Activated T-cell treated with anti-CD3 and anti-CD28 coated beads for 1 hour (primary cell): ENCODE results near the gene RAB35.

Experiments
- DNase-seq: peaks from one replicate; pipeline ENCODE4 v3.0.0-alpha.2; 2020; ENCODE audit warnings: low read depth

RAB35 gene

DNA sequence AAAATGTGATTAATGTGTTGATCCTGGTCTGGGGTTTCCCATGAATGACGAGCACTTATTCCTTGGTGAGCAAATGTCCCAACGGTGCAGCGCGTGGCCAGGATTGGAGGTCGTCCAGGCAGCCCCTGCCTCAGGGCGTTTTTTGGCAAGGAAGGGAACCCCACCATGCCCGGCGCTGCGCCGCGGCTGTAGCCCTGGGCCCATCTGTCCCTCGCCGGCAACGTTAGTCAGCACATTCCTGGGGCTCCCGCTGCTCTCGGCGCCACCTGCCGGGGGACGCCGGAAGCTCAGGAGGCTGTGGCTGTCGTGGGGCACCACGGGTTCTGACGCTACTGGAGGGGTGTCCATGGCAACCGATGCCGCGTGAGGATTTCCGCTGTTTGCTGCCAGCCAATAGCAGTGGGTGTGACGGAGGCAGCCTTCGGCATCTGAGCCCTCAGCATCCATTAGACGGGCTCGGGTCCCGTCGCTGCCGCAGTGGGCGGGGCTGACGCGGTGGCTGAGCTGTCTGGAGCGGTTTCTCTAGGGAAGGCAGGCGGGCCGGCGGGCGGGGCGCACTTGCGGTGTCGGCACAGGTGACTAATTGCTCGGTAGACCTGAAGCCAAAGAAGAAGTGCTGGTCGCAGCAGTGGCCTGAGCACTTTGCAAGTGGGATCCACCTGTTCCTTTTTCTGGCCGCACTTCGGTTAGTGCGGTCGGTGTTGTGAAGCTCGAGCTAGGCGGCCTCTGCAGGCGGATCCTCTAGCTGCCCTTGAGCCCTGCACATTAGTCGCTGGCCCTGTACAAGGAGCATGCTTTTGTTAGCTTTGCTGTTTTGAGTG is 29.5 kb downstream of the RAB35 start:
- DNase-seq, result peak; percentile 96

DNA sequence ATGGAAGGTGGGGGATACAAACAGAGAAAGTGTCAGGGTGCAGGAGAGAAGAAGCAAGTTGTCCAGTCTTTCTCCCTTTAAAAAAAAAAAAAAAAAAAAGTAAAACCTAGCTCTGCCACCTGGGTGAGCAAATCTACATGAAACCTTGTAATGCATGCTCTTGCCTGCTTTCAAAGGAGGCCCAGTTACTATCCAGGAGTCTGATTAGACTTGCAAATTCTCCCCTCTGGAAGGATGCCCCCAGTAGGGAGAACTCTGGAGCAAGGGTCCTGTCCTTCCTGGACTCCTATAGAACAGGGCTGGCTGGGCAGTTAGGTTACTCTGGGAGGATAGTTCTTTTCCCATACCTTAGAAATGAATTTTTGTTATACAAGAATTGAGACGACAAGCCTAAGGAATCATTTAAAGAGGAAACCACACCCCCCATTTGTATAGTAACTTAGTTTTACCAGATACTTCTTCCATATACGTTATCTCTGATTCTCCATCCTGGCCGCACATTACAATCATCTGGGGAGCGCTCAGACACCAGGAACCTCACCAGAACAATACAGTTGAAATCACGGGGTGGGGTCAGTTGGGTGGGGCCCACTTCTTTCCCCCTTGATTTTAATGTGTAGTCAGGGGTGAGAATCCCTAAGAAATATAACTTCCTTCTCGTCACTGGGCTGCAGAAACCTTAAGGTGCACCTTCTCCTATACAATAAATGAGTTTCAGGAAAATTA is 30.5 kb downstream of the RAB35 start:
- DNase-seq, result no peak

DNA sequence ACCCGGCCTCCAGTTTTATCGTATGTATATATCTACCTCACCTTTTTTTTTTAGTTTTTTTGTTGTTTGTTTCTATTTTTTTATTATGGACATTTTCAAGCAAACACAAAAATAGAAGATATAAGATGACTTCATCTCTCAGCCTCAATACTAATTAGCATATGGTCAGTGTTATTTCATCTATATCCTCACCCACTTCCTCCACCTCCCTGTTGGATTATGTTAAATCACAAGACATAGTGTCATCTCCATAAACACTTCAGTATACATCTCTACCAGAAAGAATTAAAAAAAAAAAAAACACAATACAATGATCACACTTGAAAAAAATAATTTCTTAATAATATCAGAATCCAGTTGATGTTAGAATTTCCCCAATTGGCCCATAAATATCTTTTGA is 34.9 kb downstream of the RAB35 start:
- DNase-seq, result no peak

DNA sequence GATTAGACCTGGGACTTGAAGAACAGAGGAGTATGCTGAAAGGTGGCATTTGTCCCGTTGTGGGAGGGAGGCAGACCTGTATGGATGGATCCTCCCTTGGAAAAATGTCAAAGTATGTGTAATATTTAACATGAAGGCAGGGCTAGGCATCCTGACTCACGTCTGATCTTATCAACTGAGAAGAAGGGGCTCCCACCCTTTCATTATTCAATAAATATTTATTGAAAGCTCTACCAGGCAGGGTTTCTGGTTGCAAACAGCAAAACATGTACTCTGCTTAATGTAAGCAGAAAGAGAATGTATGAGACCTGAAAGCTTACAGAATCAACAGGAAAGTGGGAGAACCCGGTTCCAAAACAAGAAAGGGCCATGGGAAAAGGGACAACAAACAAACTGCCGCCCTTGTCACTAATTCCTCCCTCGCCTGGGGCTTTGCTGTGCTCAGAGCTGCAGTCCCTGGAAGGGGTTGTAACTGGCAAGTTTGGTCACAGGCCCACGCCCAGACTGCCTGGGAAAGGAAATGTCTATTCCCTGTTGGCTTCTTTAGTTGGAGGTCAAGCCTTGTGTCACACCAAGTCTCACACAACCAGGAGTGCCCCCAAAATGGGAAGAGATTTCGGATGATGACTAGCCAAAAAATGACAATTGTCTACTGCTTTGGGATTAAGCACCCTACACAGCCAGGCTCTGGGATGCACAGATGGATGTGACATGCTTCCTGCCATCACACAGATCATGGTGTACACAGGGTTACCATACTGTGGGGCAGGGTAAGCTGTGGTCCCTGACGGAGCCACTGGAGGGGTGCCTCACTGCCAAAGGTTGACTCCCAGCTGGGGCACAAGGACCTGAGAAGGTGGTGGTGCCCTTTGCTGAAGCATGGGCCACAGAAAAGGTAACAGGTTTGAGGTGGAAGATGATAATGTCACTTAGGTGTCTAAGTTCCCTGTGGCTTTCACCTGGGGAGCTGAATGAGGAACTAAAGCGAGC is 36.8 kb downstream of the RAB35 start:
- DNase-seq, result no peak

DNA sequence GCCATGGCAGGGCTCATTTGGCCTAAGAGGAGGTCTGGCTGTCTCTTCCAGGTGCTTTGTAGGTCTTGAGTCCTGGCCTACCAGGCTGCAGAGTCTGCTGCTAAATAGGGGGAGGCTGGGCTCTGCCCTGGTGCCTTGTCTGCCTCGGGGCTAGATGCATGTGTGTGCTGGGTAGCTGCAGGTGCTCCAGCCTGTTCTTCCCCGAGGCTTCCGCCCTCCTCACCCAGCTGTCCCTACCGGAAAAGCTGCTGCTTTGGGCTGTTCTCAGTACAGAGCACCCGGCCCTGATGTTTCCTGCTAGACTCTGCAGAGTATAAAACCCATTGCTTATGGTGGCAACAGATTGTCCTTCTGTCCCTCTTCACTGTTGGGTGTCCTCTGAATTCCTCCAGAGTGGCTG is 37.7 kb downstream of the RAB35 start:
- DNase-seq, result no peak

DNA sequence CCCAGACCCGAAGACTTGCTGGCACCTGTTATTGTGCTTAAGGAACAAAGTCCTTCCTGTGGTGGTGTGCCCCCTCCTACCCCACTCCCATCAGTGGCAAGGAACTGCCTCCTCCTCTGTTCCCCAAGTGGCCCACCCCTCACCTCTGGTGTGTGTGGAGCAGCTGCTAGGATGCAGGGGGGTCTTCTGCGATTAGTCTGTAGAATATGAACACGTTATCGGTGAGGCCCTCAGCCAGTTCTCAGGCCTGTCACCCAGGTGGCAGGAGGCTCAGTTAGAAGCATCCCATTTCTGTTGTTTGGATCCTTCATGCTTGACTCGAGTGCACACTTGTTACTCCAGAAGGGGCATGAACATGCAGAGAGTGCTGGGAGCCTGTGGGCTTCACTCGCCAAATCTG is 39.3 kb downstream of the RAB35 start:
- DNase-seq, result no peak

DNA sequence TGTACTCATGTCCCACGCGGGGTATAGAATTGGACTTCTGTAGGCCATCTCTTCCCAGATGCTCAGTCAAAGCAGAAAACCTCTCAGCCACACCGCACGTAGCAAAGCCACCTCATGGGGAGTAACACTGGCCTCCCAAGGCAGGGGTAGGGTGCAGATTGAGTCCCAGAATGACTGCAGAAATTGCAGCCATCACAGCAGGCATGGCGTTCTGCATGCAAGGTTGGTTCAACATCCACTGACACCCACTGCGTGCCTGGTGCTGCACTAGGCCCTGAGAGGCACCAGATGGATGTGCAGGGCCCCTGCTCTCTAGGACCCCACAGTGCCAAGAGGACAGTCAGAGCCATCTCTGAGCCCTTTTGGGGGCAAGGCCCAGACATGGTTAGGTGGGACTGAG is 39.9 kb downstream of the RAB35 start:
- no peak for DNase-seq

DNA sequence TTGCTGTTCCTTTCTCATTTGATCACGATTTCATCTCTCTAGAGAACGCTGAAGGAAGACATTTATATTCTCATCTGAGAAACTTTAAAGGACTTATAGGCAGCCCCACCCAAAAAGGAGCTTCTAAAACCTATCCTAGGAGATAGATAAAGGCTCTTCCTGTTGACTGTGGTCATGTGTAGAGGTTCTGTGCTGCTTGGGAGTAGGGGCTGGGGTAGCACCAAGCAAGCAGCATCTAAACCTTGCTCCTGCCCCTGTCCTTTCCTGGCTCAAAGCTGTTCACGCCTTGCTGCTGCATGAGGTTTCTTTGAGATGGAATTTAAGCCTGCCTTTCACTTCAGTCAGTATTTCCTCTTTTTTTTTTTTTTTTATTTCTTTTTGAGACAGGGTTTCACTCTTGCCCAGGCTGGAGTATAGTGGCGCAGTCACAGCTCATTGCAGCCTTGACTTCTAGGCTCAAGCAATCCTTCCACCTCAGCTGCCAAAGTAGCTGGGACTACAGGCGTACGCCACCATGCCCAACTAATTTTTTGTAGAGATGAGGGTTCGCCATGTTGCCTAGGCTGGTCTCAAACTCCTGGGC is 41.4 kb downstream of the RAB35 start:
- no peak for DNase-seq

DNA sequence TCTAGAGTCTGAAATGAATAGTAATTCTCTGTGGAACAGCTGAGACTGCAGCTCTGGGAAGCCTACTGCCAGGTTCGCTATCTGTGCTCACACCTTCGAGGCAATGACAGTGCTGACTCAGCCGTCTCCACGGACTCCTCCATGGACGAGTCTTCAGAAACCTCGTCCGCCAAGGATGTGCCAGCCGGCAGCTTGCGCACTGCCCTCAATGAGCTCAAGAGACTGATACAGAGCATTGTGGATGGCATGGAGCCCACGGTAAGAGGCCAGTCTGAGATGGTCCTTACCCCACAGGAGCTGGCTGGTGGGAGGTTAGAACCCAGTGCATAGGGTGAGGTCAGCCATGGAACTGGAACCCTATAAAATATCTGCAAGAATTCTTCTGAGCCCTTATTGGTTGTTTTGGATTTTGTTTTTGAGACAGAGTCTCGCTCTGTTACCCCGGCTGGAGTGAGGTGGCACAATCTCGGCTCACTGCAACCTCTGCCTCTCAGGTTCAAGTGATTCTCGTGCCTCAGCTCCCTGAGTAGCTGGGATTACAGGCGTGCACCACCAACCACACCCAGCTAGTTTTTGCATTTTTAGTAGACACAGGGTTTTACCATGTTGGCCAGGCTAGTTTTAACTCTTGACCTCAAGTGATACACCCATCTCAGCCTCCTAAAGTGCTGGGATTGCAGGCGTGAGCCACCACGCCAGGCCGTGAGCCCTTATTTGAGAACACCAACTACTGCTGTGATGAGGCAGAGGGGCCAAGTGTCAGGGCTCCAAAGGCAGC is 43.9 kb downstream of the RAB35 start:
- DNase-seq, result no peak

DNA sequence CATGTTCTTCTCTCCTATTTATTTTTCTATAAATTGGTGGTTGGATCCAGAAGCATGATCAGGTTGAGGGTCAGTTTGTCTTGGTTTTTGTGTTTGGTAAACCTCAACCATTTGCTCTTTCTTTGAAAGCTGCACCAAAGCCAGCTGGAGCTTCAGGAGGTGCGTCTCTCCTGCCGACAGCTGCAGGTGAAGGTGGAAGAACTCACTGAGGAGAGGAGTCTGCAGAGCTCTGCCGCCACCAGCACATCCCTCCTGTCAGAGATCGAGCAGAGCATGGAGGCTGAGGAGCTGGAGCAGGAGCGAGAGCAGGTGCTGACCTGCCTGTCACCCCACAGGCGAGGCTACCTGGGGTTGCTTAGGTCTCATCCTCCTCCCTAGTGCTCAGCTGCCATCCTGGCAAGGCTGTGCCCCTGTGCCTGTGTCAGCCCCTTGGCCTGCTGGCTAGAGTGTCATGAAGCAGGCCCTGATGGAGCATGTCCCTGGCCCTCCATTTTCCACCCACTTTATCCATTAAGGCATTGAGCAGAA is 45.0 kb downstream of the RAB35 start:
- DNase-seq, result no peak

DNA sequence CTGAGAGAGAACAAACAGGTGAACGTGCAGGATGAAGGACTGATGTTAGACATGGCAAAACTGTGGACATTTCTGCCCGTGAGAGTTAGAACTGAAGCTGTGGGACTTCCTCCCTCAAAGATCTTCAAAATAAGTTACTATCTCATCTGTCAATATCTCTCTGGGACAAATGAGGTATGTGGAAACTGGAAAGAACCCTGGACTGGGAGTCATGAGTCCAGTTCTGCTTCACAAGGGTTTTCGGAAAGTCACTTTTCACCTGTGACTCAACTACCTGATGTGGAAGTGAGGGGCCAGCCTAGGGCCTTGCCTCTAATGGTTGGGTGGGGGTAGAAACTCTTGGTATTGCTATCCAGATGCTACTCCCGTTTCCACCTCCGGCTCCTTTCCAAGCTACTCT is 47.3 kb downstream of the RAB35 start:
- no peak for DNase-seq

DNA sequence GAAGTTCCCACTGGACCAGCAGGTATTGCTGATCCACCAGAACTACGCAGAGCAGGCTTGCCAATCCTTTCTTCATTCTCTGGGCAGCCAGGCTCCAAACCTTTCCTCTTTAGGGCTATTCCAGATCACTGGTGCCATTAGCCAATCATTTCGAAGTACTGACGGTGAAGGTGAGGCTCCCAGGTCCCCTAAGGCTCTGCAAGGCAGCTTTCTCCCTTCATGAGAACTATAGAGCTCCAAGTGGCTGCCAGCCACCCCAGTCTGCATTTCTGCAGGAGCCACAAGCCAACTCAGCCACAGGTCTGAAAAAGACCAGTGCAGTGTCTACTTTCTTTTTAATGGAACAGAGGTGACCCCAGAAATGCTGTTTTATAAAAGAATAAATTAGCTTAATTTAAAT is 48.7 kb downstream of the RAB35 start:
- no peak for DNase-seq

DNA sequence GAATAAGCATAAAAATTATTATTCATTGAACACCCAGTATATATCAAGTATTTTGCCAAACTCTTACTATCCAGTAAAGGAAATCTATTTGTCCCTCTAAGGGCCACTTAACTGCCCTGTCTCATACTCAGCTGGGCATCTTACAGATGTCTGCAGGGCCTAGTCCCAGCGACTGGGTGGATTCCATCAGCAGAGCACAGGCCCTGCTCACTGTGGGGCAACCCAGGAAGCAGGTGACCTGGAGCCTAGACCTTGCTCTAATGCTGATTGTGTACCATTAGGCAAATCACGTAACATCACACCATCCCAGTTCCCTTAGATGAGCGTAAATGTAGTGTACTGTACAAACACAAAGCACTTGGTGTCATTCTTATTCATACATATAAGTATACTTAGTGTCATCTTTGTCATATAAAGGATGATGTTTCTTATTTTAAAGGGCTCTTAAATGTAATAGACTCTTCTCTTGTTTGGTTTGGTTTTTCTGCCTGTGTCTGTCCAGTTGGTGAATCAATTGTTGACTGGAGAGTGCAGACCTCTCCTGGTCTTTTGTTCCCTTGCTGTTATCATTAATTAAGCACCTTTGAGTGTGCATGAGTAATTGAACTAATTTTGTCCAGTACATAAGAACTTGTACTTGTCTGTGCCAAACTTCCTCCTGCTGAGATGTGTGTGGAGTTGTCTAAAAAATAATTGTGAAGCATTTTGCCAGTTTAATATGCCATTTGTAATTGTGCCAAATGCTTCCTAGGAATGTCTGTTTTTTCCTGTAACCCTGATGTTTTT is 49.3 kb downstream of the RAB35 start:
- no peak for DNase-seq

DNA sequence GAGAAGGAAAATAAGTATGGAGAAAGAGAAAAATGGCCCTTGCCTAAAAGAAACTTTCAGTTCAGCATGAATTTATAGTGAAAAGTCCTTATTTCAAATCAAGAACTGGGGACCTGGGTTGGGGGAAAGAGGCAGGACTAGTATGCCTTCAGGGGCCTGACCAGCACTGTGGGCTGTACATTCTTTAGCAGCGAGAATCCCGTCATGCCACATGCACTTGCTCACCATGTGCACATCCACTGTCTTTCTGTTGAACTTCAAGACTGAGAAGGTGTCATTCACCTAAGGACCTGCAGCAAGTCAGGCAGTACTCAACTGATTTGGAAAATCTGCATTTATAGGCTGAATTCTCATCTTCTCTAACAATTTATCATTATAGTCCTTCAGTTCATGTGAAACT is 50.2 kb downstream of the RAB35 start:
- DNase-seq, result no peak

DNA sequence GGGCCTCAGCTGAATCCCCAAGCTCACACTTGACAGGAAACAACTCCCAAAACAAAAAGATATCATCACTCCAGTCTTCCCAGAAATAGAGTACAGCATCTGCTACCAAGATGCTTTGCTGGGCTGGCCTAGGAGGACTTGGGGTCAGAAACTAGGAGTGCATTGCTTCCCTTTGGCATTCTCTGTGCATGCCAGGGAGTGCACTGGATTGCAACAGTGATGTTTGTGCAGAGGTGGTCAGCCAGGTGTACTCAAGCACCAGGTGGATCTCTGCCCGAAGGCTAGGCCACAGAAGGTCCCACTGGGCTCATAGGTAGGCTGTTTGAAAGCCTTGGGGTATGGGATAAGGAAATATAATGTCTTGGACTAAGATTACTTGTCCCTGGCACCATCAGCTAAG is 51.1 kb downstream of the RAB35 start:
- DNase-seq, result no peak

DNA sequence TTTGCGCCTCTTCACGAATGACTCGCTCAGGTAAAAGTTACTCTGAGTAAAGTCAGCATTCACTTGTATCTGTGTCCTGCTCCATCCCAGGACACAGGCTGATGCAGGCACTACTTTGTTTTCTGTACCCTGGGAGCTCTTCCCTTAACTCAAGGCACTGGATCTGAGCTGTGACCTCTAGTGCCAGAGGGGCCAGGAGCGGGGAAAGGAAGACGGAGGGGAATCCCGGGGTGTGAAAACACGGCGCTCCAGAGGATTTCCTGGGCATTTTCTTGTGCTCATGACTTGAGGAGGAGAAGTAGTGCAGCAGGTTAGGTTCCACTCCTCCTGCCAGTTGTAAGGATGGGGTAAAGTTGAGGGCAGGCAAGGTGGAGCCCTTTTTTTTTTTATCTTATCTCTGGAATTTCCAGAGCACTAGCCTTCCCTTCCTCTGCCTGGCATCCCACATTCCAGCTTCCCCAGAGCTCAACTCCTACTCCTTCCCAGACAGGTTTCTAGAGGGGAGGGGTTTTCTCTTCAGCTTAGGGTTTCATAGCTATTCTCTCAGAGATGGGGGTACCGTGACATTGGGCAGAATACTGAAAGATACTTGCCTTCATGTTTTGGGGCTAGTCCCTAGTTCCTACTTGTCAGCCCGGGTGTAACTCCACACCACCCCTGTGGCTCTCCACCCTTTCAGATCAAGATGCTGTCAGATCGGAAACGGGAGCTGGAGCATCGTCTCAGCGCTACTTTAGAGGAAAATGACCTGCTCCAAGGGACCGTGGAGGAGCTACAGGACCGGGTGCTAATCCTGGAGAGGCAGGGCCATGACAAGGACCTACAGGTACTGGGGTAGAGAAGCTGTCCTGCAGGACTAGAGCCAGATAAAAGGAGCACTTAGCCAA is 52.3 kb downstream of the RAB35 start:
- DNase-seq, result no peak

DNA sequence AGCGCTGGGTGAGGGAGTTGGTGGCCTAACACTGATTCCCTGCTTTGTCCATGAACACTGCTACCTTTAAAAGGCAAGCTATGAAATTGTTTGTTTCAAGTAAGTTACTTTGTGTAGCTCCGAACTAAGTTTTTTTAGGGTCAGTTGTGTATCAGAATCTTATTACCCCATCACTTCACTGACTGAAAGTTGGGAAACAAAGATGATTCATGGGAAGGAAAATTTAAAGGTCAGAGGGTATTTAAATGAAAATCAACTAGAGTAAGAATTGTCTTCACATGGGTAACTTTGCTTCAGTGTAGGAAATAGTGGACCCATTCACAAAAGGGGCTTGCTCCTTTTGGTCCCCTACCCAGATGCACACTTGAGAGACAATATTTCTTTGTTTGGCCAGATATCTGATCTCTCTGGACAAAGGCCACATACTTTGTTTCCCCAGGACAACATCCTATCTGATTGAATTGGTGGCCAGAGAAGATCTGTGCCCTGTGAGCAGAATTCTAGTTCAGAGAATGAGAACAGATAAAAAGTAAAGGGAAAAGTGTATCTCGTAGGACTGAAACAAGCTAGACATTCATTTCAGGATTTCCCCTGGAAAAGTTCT is 53.5 kb downstream of the RAB35 start:
- DNase-seq, result no peak

DNA sequence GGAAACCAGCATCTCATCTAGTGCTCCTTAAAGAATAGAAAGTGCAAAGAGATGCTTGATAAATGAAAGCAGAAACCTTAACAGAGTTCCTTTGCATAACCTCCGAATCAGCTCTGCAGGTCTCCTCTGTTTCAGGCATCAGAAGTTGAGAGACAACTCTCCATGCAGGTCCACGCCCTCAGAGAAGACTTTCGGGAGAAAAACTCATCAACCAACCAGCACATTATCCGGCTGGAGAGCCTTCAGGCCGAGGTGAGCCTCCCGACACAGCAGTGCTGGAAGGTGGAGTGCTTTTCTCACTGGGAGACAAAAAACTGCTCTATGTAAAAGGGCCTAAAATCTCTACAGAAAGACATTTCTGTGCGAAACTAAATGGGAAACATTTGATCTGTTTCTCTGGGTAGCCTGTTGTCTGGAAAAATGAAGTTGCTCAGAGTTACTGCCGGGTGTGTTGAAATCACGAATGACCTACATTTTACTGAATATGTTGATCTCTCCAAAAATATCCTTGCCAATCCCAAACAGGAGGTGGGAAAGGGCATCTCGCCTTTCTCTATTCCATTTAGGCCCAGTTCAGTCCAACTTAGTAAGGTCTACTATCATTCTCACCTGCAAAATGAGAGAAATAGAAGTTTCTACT is 54.9 kb downstream of the RAB35 start:
- DNase-seq, result no peak
